MCF 10A (cell line): ENCODE results near the gene CPPED1. TPM values are rescaled to one million over a fixed set of nuclear protein-coding genes. Genes with fewer than 3 reads are reported as not detected.

Experiments used
- microRNA-seq: library from miRNA; unstranded; fragments of <30 nt; microRNA quantifications from one replicate; pipeline ENCODE4 v1.2.0, GENCODE V29; 2022
- total RNA-seq: library from RNA; stranded (reverse); gene quantifications from 2 replicates; pipeline ENCODE4 v1.2.3, GENCODE V29; 2022

The CPPED1 gene
- total RNA-seq, 1 experiment from 2014 or later = 13.8 TPM

Small RNA genes lying within 50 kb of the gene (microRNA-seq; reads per million reads assigned to microRNA genes)
- not detected for gene MIR4718

Other genes with a start within 250 kb of the CPPED1 start
- 6.8 and 8.0 TPM in 2 replicates for gene SHISA9, start 97.7 kb upstream of the CPPED1 start, total RNA-seq